CD8-positive, alpha-beta memory T cell (primary cell): ENCODE results near the gene SNCAIP. TPM values are rescaled to one million over a fixed set of nuclear protein-coding genes. Genes with fewer than 3 reads are reported as not detected.
A peak's percentile ranks its signal among the peaks of the same experiment; 100 is the strongest.

ENCODE experiments used
- CTCF ChIA-PET: fragments of 350-600 bp; sonication (Branson Sonifier 250); formaldehyde crosslinking; loops from one replicate; lab custom pipeline; 2021; ENCODE audit warnings: antibody characterized with exemption; lab: Charles Lee
- POLR2A ChIA-PET: fragments of 350-600 bp; sonication (Branson Sonifier 250); formaldehyde crosslinking; loops from one replicate; lab custom pipeline; 2021; ENCODE audit warnings: antibody characterized with exemption; lab: Charles Lee
- DNase-seq, 5 donors: peaks; one replicate each; pipeline versions ENCODE4 v3.0.0 to v3.0.0-alpha.2; 2020 to 2022; ENCODE audit warnings: mixed read lengths in 1 of 5
- H3K27ac ChIP-seq: one replicate; pipeline ENCODE4 v1.7.0; 2013; ENCODE audit warnings: low read depth, mild to moderate bottlenecking, low read length, moderate library complexity
- H3K27me3 ChIP-seq: 2 replicates; pipeline ENCODE4 v1.7.0; 2013; ENCODE audit warnings: low read length, mild to moderate bottlenecking; ENCODE audit not compliant: insufficient read depth, poor library complexity, severe bottlenecking
- H3K36me3 ChIP-seq: 2 replicates; pipeline ENCODE4 v1.7.0; 2013; ENCODE audit warnings: mild to moderate bottlenecking, low read length, moderate library complexity; ENCODE audit not compliant: insufficient read depth
- H3K4me1 ChIP-seq: 2 replicates; pipeline ENCODE4 v1.7.0; 2013; ENCODE audit warnings: mild to moderate bottlenecking, low read length, moderate library complexity; ENCODE audit not compliant: insufficient read depth
- H3K4me3 ChIP-seq: 2 replicates; pipeline ENCODE4 v1.7.0; 2013; ENCODE audit warnings: mild to moderate bottlenecking, low read length
- H3K9me3 ChIP-seq: 2 replicates; pipeline ENCODE4 v1.7.0; 2013; ENCODE audit warnings: mild to moderate bottlenecking, low read length
- H3K27ac Mint-ChIP-seq, 8 donors: one replicate each; pipeline ENCODE4 v1.8.0; 2020 to 2021; ENCODE audit warnings: mixed read lengths in 8 of 8, mild to moderate bottlenecking in 6 of 8, inconsistent platforms in 3 of 8, moderate library complexity in 3 of 8
- H3K27me3 Mint-ChIP-seq, 2 donors: one replicate each; pipeline ENCODE4 v1.8.0; 2020 to 2021; ENCODE audit warnings: mixed read lengths in 2 of 2, mild to moderate bottlenecking in 1 of 2, moderate library complexity in 1 of 2
- H3K36me3 Mint-ChIP-seq, 3 donors: one replicate each; pipeline ENCODE4 v1.8.0; 2020 to 2021; ENCODE audit warnings: mixed read lengths in 3 of 3, inconsistent platforms in 1 of 3, mild to moderate bottlenecking in 1 of 3
- H3K4me1 Mint-ChIP-seq, 3 donors: one replicate each; pipeline ENCODE4 v1.8.0; 2020 to 2021; ENCODE audit warnings: mixed read lengths in 3 of 3, inconsistent platforms in 1 of 3, mild to moderate bottlenecking in 1 of 3
- H3K4me3 Mint-ChIP-seq, 7 donors: one replicate each; pipeline ENCODE4 v1.8.0; 2020 to 2021; ENCODE audit warnings: mixed read lengths in 7 of 7, mild to moderate bottlenecking in 6 of 7, moderate library complexity in 4 of 7, inconsistent platforms in 2 of 7
- H3K9me3 Mint-ChIP-seq, 5 donors: one replicate each; pipeline ENCODE4 v1.8.0; 2020 to 2022; ENCODE audit warnings: mixed read lengths in 5 of 5, mild to moderate bottlenecking in 3 of 5, moderate library complexity in 2 of 5, inconsistent platforms in 1 of 5
- polyA plus RNA-seq: library from polyadenylated mRNA; unstranded; fragments of 300-500 nt; fragmentation: Illumina TruSeq; gene quantifications from one replicate; pipeline ENCODE4 v1.2.3, GENCODE V29; 2021
- total RNA-seq, 2 experiments: library from RNA; stranded (reverse); gene quantifications; one replicate each; pipeline ENCODE4 v1.2.3, GENCODE V29; 2021

Gene SNCAIP
- total and polyA plus RNA-seq, 3 experiments from 2014 or later, result not detected

GRCh38 chr5:122291000-122291901 lies 20.8 kb upstream of the SNCAIP start:
- H3K4me1 ChIP-seq, result no peaks in the 10 kb centered on the region
- no peaks in the 10 kb centered on the region for H3K27me3 ChIP-seq
- no peaks in the 10 kb centered on the region for H3K36me3 ChIP-seq
- CTCF ChIA-PET, result no interaction called here
- Mint-ChIP-seq H3K27ac (no peak overlapping the region), H3K9me3 (peaks cover 0 to 4% (median 2%) of the 10 kb centered on the region in 5 donors), H3K4me3 (no peak overlapping the region), H3K27me3 (no peaks in the 10 kb centered on the region), H3K36me3 (no peaks in the 10 kb centered on the region), H3K4me1 (no peaks in the 10 kb centered on the region)
- DNase-seq, result no peak
- H3K4me3 ChIP-seq, result no peak overlapping the region
- H3K9me3 ChIP-seq, result no peaks in the 10 kb centered on the region
- POLR2A ChIA-PET, result no interaction called here
- no peak overlapping the region for H3K27ac ChIP-seq

DNA sequence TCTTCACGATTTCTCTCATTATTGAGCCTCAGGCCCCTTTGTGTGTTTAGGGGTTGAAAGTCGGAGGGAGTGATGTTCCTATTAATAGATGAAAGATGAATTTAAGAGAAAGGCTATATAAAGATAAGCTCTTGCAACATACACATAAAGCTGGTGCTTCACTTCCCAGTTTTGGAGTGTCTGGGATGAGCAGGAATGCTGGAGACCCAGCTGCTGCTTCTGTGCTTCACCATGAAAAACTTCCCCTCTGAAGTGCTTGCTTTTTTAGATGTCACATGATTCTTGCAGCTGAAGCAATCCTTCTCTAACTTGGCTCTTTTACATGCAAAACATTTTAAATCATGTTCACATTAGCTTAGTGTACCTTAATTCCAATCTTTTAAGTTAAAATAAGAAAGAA lies 19.7 kb upstream of the SNCAIP start:
- no peak overlapping the region for H3K27ac Mint-ChIP-seq
- no peaks in the 10 kb centered on the region for H3K4me1 ChIP-seq
- H3K4me3 ChIP-seq, result no peak overlapping the region
- DNase-seq, result no peak
- ChIA-PET POLR2A (no interaction called here), CTCF (no interaction called here)
- peaks cover 0 to 4% (median 2%) of the 10 kb centered on the region in 5 donors for H3K9me3 Mint-ChIP-seq
- H3K36me3 Mint-ChIP-seq, result no peaks in the 10 kb centered on the region
- no peaks in the 10 kb centered on the region for H3K4me1 Mint-ChIP-seq
- no peaks in the 10 kb centered on the region for H3K27me3 ChIP-seq
- H3K27me3 Mint-ChIP-seq, result no peaks in the 10 kb centered on the region
- no peak overlapping the region for H3K4me3 Mint-ChIP-seq
- H3K27ac ChIP-seq, result no peak overlapping the region
- no peaks in the 10 kb centered on the region for H3K36me3 ChIP-seq
- H3K9me3 ChIP-seq, result no peaks in the 10 kb centered on the region

DNA sequence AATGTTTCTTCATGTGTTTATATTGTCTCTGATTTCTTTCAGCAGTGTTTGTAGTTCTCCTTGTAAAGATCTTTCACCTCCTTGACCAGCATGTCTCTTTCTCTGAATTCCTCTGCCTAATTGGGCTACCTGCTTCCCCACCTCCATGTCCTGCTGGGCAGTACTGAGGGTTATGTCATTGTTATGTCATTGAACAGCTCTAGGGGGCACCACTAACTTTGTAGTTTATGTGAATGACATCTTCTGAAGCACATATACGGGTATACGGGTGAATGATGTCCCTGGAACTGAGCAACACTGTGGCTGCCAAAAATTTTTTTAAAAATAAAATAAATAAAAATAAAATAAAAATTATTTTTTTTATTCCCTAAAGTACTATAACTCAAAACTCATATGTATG lies 16.9 kb upstream of the SNCAIP start:
- POLR2A ChIA-PET, result no interaction called here
- H3K27ac ChIP-seq, result no peak overlapping the region
- peaks cover 0 to 4% (median 1%) of the 10 kb centered on the region in 5 donors for H3K9me3 Mint-ChIP-seq

DNA sequence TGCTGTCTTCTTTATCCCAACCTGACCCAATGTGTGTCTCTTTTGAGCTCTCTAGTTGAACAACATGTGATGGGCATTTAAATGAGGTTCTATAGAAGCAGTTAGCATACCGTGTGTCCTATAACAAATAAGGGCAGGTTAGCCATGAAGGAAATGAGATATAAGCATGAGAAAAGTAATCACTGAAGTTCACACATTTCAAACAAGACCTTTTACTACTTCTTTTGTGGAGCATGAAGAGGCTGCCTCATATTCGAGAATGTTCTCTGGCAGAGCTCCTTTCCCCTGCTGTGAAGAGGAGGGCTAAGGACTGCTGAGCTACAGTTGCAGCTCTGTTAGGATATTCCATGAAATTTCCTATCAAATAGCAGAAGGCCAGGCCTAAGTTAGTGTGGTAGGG lies 15.2 kb upstream of the SNCAIP start:
- Mint-ChIP-seq H3K4me1 (no peaks in the 10 kb centered on the region), H3K36me3 (no peaks in the 10 kb centered on the region), H3K27ac (peak overlapping the region in 1 of 8 donors; percentile 9), H3K4me3 (no peak overlapping the region), H3K27me3 (no peaks in the 10 kb centered on the region), H3K9me3 (peaks cover 0 to 4% (median 0%) of the 10 kb centered on the region in 5 donors)
- no peaks in the 10 kb centered on the region for H3K36me3 ChIP-seq
- H3K4me3 ChIP-seq, result no peak overlapping the region
- no peak for DNase-seq
- H3K27me3 ChIP-seq, result no peaks in the 10 kb centered on the region
- no peaks in the 10 kb centered on the region for H3K9me3 ChIP-seq
- CTCF ChIA-PET, result interaction anchor here (1.3 kb wide), 1 partner anchor 10 kb away, joined by 3 read pairs; no protein-coding TSS in a partner anchor
- POLR2A ChIA-PET, result no interaction called here
- no peaks in the 10 kb centered on the region for H3K4me1 ChIP-seq
- no peak overlapping the region for H3K27ac ChIP-seq

More for the DNA sequence above, 16.9 kb upstream of the SNCAIP start:
- Mint-ChIP-seq H3K4me1 (no peaks in the 10 kb centered on the region), H3K4me3 (no peak overlapping the region), H3K27ac (no peak overlapping the region), H3K36me3 (no peaks in the 10 kb centered on the region), H3K27me3 (no peaks in the 10 kb centered on the region)
- Histone ChIP-seq H3K36me3 (no peaks in the 10 kb centered on the region), H3K4me1 (no peaks in the 10 kb centered on the region), H3K9me3 (no peaks in the 10 kb centered on the region), H3K27me3 (no peaks in the 10 kb centered on the region), H3K4me3 (no peak overlapping the region)
- DNase-seq, result no peak
- CTCF ChIA-PET, result no interaction called here

GRCh38 chr5:122297587-122298298 lies 14.3 kb upstream of the SNCAIP start:
- no peak overlapping the region for H3K4me3 Mint-ChIP-seq
- Histone ChIP-seq H3K4me1 (no peaks in the 10 kb centered on the region), H3K4me3 (no peak overlapping the region), H3K27ac (no peak overlapping the region), H3K27me3 (no peaks in the 10 kb centered on the region), H3K36me3 (no peaks in the 10 kb centered on the region), H3K9me3 (no peaks in the 10 kb centered on the region)
- H3K27ac Mint-ChIP-seq, result no peak overlapping the region
- no peaks in the 10 kb centered on the region for H3K27me3 Mint-ChIP-seq
- H3K9me3 Mint-ChIP-seq, result peaks cover 0 to 4% (median 0%) of the 10 kb centered on the region in 5 donors
- DNase-seq, result no peak
- H3K4me1 Mint-ChIP-seq, result no peaks in the 10 kb centered on the region
- H3K36me3 Mint-ChIP-seq, result no peaks in the 10 kb centered on the region
- CTCF ChIA-PET, result interaction anchor here (1.3 kb wide), 1 partner anchor 9 kb away, joined by 3 read pairs; no protein-coding TSS in a partner anchor
- POLR2A ChIA-PET, result no interaction called here

GRCh38 chr5:122300374-122300773 lies 11.7 kb upstream of the SNCAIP start:
- Histone ChIP-seq H3K9me3 (no peaks in the 10 kb centered on the region), H3K4me3 (no peak overlapping the region), H3K36me3 (no peaks in the 10 kb centered on the region), H3K27ac (no peak overlapping the region), H3K27me3 (no peaks in the 10 kb centered on the region), H3K4me1 (no peaks in the 10 kb centered on the region)
- H3K4me1 Mint-ChIP-seq, result no peaks in the 10 kb centered on the region
- no peaks in the 10 kb centered on the region for H3K36me3 Mint-ChIP-seq
- no peak overlapping the region for H3K4me3 Mint-ChIP-seq
- no peak overlapping the region for H3K27ac Mint-ChIP-seq
- ChIA-PET CTCF (no interaction called here), POLR2A (no interaction called here)
- H3K27me3 Mint-ChIP-seq, result no peaks in the 10 kb centered on the region
- DNase-seq, result no peak
- peaks cover 0 to 4% (median 0%) of the 10 kb centered on the region in 5 donors for H3K9me3 Mint-ChIP-seq

GRCh38 chr5:122301016-122301415 lies 11.0 kb upstream of the SNCAIP start:
- ChIA-PET CTCF (no interaction called here), POLR2A (no interaction called here)
- H3K36me3 ChIP-seq, result no peaks in the 10 kb centered on the region
- no peak overlapping the region for H3K4me3 ChIP-seq
- H3K27me3 ChIP-seq, result no peaks in the 10 kb centered on the region
- no peak for DNase-seq
- H3K36me3 Mint-ChIP-seq, result no peaks in the 10 kb centered on the region
- no peak overlapping the region for H3K27ac ChIP-seq
- no peaks in the 10 kb centered on the region for H3K9me3 Mint-ChIP-seq
- no peaks in the 10 kb centered on the region for H3K27me3 Mint-ChIP-seq
- H3K27ac Mint-ChIP-seq, result no peak overlapping the region
- H3K4me3 Mint-ChIP-seq, result no peak overlapping the region
- H3K4me1 Mint-ChIP-seq, result no peaks in the 10 kb centered on the region
- no peaks in the 10 kb centered on the region for H3K9me3 ChIP-seq
- no peaks in the 10 kb centered on the region for H3K4me1 ChIP-seq
